GM21390 (cell line): ENCODE data around the gene ACTL8.

Source experiments
- ATAC-seq: cut with Tn5 transposase; IDR thresholded peaks from one replicate; pipeline ENCODE4 v1.9.1; 2021; ENCODE audit not compliant: unreplicated experiment

The ACTL8 gene

DNA sequence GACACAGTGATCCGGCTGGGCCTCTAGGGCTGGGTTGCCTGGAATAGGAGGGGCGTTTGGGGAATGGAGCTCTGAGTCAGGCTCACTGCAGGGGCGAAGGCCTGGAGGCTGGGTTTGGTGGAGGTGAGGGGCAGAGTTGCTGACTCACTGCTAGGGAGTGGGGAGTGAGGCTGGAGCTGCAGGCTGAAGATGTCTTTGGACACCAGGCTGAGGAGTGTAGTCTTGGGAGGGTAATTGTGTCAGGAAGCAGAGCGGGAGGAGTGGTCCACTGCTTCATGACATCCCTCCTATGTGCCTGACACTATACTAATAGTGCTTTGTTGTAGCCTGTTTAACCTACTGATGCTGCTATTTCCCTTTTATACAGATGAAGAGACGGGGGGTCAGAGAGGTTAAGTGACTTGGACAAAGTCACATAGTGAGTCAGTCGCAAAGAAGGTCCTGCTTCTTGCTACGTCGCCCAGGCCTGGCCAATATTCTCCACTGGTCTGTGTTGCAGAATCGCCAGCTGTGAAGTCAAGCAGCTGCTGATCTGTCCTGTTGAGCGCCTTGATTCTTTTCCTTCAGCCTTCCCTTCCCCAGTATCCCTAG is 13.6 kb downstream of the ACTL8 start:
- no peak for ATAC-seq

DNA sequence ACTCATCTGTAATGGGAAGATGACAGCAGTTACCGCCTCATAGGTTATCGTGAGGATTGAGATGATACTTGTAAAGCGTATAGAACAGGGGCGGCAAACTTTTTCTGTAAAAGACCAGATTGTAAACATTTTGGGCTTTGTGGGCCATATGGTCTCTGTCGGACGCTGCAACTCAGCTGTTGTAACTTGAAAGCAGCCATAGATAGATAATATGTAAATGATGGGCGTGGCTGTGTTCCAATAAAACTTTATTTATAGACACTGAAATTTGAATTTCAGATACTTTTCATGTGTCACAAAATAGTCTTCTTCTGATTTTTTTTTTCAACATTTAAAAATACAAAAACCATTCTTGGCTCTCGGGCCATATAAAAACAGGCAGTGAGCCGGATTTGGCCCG is 15.8 kb downstream of the ACTL8 start:
- ATAC-seq = no peak

DNA sequence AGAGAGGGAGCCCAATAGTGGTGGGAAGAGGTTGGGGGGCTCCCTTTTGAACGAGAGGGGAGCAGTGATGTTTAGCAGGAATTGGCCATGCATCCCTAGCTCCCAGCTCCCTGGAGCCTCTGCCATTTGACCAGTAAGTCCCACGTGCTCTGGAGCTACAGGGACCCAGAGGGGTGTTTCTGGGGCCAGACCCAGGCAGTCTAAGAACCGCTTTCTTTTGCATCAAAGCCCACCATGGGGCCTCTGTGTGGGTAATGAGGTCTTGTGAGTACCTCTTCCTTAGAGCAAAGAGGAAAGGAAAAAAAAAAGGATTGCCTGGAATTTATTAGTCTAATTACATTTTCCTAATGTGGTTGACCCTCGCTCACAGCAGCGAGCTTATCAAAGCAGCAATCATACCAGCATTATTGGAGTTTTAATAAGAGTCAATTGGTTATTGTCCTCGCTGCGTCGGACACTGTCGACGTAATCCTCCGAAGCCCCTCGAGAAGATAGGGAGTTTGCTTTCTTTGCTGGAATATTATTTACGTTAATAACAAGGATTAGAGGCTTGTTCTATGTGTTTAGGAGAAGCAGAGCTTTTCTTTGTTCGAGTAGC is 17.6 kb downstream of the ACTL8 start:
- no peak for ATAC-seq

DNA sequence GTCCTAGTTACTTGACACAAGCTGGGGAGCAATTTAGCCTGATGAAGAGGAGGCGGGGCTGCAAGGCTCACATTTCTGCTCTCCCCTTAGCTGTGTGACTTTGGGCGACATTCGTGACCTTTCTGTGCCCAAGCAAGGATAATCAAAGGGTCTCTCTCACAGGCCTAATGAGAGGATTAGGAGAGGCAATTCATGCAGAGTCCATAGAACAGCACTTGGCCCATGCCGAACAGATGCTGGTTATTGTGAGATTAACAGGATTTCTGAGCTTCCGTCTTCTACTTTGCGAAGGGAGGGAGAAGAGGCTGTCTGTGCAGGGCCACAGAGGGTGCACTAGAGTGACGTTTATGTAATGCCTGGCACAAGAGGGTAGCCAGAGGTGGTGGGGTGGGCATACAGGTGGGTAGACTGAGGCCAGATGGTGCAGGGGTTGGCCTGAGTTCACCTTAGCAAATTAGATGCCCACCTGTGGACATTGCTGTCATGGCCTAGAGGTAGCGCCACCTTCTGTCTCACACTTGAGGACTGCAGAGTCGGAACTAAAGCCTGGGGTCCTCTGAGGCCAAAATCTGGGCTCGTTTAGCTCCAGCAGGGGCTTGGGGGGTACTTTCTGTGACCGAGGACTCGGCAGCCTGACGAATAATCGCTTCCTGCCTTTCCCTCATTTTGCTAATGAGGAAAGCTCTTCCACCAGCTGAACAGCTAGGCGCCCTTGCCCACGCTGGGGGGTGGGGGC is 18.6 kb downstream of the ACTL8 start:
- ATAC-seq = no peak

DNA sequence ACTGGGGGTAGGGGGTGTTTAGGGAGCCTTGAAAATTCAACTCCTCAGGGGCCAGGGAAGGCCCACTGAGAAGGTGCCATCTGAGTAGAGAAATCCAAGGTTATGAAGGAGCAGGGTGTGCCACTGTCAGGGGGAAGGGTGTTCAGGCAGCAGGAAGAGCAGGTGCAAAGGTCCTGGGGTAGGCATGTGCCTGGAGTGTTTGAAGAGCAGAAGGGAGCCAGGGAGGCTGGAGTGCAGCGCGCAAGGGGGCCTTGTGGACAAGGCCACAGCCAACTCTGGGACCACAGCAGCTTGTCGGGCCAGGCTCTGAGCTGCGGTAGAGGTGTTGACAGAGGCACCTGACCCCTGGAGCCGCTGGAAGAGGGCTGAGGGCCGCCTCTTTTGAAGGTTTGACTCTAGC is 19.3 kb downstream of the ACTL8 start:
- ATAC-seq = no peak

DNA sequence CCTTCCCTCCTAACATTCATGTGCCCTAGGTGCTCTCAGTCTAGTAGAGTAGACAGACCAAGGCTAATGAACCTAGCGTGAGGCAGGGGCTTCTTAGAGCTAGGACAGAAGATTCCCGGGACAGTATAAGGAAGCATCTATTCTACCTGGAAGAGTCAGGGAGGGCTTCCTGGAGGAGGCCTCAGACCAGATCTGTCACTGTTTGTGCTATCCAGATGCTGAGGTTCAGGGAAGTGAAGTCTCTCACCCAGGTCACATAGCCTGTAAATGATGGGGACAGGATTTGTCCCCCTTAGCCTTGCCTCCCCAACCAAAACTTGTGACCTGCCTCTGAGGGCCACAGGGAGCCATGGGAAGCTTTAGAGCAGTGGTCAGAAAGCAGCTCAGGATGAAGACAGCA is 20.7 kb downstream of the ACTL8 start:
- no peak for ATAC-seq

DNA sequence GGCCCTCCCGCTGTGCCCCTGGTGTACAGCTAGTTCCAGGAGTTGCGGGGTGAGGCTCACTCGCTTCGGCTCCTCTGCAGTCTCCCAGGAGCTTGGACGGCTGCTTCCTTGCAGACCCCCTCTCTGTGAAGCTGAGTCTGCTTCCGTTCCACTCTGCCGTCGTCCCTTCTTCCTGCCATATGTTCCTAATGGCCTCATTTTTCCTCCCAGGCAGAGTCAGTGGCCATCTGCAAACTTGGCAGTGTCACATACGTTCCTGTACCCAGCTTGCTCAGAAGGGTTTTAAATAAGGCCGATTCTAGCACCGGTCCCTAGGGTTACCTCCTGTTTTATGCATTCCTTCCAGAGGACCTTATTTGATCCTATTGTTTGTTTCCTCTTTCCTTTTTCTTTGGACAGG is 21.3 kb downstream of the ACTL8 start:
- ATAC-seq = no peak

DNA sequence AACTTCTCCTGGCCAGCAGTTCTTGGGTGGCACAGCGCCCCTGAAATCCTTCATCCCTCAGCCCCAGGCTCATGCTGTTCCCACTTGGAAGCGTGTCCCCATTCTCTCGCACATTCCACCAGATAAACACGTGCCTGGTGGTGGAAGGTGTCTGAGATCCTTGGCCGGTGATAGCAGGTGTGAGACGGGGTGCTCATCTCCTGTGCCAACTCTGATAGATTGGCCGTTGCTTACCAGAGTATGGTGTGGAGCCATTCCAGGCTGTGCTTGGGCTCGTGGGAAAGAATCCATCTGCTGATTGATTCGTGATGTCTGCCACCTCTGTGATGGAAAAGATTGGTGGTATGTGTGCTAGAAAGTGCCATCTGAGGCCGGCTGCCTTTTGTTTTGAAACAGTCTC is 22.2 kb downstream of the ACTL8 start:
- ATAC-seq = no peak

DNA sequence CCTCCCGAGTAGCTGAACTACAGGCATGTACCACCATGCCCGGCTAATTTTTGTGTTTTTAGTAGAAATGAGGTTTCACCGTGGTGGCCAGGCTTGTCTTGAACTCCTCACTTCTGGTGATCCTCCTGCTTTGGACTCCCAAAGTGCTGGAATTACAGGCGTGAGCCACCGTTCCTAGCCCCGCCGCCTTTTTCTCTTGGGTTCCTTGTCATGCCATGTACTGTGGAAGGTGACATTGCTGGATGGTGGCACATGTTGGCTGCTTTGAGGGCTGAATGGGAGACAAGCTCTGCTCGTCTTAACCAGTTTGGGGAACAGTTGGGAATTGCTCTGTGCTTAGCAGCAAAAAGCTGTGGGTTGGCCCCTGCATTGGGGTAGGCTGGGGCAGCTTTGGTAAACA is 22.7 kb downstream of the ACTL8 start:
- ATAC-seq = no peak

DNA sequence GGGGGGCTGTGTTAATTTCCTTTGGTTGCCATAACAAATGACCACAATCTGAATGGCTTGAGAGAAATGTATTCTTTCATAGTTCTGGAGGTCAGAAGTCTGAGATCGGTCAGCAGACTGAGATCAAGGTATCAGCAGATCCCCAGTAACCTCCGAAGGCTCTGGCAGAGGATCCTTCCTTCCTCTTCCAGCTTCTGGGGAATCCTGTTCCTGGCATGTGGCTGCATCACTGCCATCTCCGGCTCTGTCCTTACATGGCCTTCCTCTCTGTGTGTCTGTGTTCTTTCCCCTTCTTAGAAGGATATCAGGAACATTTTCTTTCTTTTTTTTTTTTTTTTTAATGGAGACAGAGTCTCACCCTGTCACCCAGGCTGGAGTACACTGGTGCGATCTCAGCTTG is 25.8 kb downstream of the ACTL8 start:
- ATAC-seq = no peak

DNA sequence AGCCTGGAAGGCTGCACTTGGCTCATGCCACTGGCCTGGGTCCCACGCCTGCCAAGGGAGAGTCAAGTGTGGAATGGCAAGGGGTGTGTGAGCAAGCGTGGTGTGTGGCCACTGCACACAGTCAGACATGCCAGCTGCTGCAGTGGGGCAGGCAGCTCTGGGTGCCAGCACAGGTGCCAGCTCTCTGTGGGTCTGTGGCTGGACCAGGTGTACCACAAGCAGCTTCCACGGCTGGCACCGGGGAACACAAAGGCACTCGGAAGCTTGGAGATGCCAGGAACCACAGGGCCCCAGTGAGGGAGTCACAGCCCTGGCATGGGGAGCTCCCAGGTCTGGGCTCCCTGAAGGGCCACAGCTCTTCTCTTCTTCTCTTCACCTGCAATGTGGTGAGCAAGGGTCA is 34.8 kb downstream of the ACTL8 start:
- ATAC-seq = no peak

DNA sequence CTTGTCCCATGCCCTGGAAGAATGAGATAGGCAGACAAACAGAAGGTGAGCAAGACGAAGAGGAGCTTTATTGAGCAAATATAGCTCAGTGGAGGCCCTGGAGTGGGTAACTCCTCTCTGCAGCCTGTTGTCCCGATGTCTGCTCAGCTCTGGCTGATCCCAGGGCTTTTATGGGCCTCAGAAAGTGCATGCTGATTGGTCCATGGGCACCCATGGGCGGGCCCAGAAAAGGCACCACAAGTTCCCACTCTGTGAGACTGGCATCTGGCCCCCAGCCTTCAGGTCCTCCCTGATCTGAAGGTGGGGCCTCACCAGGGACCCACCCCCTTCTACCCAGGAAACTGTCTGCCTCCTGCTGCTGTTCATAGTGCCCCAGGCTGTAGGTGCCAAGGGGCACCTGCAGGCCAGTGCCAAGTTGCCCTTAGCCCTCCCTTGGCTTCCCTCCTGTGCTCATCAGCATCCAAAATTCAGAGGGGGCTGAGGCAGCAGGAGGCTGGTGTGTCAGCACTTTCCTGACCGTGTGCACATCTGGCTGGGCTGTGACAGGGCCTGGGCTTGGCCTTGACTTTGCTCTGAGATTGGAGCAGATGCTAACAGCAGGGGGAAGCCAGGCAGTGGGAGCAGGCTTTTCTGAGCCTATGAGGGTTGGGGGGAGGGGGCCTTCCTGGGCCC is 35.4 kb downstream of the ACTL8 start:
- no peak for ATAC-seq

DNA sequence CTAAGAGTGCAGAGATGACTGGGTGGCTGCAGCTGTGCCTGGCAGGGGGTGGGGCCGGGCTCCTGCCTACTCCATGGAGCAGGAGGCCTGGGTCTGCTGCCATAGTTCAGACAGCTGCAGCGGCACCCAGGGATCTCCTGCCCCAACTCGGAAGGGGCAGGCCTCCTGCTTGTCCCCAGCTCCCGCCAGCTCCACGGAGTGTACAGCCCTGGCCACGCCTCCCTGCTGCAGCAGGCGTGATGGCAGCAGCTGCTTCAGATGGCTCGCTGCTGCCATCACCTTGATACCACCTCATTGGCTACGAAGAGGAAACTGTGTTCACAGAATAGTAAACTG is 35.9 kb downstream of the ACTL8 start:
- no peak for ATAC-seq

DNA sequence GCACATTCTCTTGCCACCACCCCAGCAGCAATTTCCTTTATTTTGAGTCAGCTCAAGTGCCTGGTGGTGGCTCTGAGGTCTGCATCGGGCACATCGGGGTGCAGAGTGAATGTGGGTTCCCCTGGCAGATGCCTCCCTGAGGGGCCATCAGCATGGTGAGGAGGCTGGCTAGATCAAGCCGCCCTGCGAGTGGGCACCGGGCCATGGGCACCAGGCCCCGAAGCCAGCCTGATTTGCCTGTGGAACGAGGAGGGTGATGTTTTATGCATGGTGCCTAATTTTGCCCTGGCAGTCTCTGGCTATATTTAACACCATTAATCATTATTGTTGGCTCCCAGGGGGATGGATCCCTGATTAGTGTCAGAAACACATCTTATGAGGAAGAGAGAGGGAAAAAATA is 36.3 kb downstream of the ACTL8 start:
- ATAC-seq = no peak

DNA sequence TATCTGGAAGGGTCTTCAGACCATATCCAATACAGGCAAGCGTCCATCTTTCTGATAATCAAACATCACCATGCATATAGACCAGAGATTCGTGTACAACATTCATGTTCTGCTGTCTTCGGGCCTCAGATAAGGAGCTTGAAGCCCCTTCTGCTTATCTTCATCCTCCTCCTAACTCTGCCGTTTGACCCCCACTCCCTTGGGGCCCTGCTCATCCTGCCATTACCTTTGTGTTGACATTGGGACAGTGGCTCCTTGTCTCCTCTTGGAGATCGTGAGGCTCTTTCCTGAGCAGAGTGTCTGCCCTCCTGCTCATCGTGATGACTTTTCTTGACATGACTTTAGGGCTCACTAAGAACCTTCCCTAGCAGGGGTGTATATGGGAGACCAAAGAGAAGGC is 37.3 kb downstream of the ACTL8 start:
- ATAC-seq = no peak

DNA sequence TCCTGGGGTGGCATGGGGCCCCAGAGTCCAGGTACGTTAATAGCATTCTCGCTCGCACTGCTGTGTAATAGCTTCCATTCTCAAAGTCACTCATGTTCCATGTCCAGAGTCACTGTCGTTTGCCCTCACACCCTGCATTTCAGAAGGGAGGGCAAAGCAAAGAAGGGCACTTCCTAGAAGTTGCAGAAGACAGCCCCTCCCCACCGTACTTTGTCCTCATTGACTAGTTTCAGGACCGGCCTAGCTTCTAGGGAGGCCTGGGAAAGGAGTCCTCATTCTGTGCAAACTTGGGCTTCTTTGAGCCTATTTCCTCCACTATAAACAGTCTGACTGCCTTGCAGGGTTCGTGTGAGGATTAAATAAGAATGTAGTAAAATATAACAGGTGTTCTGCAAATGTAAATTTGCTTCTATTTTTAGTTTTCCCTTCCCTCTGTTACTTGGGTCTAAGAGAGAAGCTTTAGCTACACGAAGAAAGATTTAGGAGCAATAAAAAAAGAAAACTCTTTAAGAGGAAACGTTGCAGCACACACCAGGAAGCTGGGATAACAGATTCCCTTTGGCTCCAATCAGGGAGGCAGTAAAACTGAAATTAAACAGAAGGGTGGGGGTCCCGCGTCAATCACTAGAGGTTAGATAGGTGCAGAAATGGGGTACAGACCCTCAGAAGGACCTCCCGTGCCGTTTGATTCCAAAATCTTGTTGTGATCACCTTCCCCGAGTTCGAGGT is 40.1 kb downstream of the ACTL8 start:
- no peak for ATAC-seq

DNA sequence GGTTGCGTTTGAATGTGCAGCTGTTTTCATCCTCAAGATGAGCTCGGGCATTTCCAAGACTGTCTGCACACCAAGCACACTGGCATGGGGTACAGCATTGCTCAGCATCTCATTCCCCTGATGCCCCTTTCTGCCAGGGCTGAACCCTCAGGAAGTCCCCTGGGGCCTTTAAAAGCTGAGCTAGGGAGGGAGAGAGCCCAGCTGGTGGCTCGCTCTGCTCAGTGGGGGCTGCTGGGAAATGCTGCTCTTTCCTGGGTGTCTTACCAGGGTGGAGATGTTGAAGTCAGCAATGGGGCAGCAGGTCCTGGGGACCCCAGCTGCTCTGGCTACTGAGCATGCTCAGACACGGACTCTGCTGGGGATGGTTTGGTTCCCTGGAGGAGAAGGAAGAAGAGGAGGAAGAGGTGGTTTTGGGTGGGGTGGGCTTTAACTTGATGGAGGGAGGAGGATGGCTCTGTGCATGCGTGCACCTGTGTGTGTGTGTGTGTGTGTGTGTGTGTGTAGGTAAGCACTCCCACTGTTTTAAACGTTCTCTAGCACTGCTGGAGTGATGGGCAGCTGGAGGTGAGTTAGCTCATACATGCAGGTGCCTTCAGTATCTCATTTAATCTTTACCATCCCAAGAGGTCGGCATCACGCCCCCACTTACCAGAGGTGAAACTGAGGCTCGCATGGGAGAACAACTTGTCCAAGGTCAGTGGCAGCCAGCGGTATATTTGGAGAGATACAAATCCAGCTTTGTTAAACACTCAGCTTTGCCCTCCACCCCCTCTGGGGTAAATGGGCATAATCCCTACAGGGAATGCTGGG is 40.9 kb downstream of the ACTL8 start:
- ATAC-seq = no peak

DNA sequence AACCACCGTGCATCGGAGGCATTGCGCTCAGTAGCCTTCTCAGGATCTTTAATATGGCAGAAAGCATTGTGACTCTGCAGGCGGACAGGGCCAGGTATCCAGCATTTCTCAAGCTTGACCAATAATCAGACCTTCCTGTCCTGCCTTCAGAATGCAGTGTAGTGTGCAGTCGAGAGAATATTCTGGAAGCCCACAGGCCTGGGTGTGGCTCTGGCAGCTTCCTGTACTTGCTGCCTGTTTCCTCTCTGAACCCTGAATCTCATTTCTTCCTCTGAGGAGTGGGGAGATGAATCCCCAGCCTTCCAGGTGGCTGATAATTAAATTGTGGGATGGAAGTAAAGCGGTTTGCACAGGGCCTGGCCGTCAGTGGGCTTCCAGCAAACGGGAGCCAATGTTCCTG is 42.3 kb downstream of the ACTL8 start:
- ATAC-seq = no peak

DNA sequence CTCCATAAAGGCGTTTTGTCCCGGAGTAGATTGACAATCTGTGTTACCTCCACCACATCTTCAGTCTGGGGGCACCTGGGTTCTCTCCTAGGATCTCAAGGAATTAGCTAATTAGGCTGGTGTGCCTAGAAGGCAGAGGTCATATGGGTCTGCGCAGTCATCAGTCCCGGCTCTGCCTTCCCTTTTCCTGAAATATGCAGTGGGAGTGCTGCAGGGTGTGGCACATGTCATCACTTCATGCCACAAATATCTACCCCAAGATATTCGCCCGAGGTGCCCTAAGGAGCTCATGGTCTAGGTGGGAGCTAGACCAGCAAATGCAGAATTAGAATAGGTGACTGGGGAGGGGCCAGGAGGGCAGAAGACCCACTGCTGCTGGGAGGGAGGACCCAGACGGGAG is 42.9 kb downstream of the ACTL8 start:
- ATAC-seq = no peak

DNA sequence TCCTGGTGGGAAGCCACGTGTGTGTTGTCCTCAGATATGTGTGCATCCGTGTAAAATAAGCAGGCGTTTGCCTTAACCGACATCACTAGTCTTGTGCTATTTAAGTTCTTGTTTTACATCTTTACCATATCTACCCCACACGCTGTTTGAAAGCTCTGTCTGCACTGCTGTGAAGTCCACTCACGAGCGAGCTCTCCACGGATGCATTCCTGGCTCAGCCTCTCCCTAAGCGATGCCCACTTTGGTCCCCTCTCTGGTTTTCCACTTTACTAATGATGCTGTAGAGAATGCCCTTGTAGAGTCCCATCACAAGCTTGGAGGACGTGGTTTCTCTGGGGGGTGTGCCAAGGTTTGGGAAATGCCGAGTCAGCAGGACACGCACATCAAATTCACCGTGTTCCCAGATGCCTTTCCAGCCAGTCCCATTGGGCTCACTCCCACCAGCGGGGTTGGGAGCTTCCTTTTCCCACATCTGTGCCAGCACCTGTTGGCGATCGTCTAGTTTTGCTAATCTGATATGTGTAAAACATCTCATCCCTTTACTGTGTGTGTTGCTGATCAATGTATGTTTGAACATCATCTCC is 43.8 kb downstream of the ACTL8 start:
- ATAC-seq = no peak
